Astrocyte (in vitro differentiated cells and primary cell): ENCODE measurements around the gene RNU2-1. TPM values are rescaled to one million over a fixed set of nuclear protein-coding genes. Genes with fewer than 3 reads are reported as not detected.
"Not testable (repeated sequence)": the region's sequence is repeated elsewhere in the genome, so short reads cannot be mapped to it uniquely, and the experiment has no call there.

Source experiments
- DNase-seq: peaks from one replicate; pipeline ENCODE4 v3.0.0-alpha.2; 2010; ENCODE audit warnings: low read depth
- FAIRE-seq: peaks from 2 replicates; lab custom pipeline; 2011; peaks lifted over from hg19 to GRCh38; lab: Jason Lieb, UNC
- H2AFZ ChIP-seq: 2 replicates; pipeline ENCODE4 v1.6.0; 2012; ENCODE audit warnings: low read depth, low read length, inconsistent platforms
- H3K27ac ChIP-seq: 2 replicates; pipeline ENCODE4 v1.5.1; 2011; ENCODE audit warnings: low read depth, low read length, inconsistent platforms
- H3K27me3 ChIP-seq: 2 replicates; pipeline ENCODE4 v1.6.0; 2011; ENCODE audit warnings: low read length, inconsistent platforms; ENCODE audit not compliant: insufficient read depth
- H3K36me3 ChIP-seq: 2 replicates; pipeline ENCODE4 v1.5.1; 2011; ENCODE audit warnings: low read length, inconsistent platforms; ENCODE audit not compliant: insufficient read depth
- H3K4me1 ChIP-seq: 2 replicates; pipeline ENCODE4 v1.5.1; 2011; ENCODE audit warnings: low read length, inconsistent platforms; ENCODE audit not compliant: insufficient read depth
- H3K4me2 ChIP-seq: 2 replicates; pipeline ENCODE4 v1.6.0; 2012; ENCODE audit warnings: low read length, inconsistent platforms
- H3K4me3 ChIP-seq: 2 replicates; pipeline ENCODE4 v1.5.1; 2011; ENCODE audit warnings: low read depth, mild to moderate bottlenecking, low read length, inconsistent platforms; ENCODE audit not compliant: insufficient read depth
- H3K79me2 ChIP-seq: 2 replicates; pipeline ENCODE4 v1.6.0; 2012; ENCODE audit warnings: mild to moderate bottlenecking, low read length, inconsistent platforms; ENCODE audit not compliant: insufficient read depth
- H3K9ac ChIP-seq: 2 replicates; pipeline ENCODE4 v1.6.0; 2012; ENCODE audit warnings: mild to moderate bottlenecking, low read length, inconsistent platforms
- H3K9me3 ChIP-seq: 2 replicates; pipeline ENCODE4 v1.5.1; 2012; ENCODE audit warnings: low read depth, mild to moderate bottlenecking, low read length, inconsistent platforms; ENCODE audit not compliant: insufficient read depth
- H4K20me1 ChIP-seq: 2 replicates; pipeline ENCODE4 v1.6.0; 2012; ENCODE audit warnings: low read length, inconsistent platforms; ENCODE audit not compliant: insufficient read depth
- H3K27ac Mint-ChIP-seq: one replicate; pipeline ENCODE4 v1.8.0; 2021; ENCODE audit warnings: mild to moderate bottlenecking, mixed read lengths; ENCODE audit not compliant: unreplicated experiment
- H3K27me3 Mint-ChIP-seq: one replicate; pipeline ENCODE4 v1.8.0; 2021; ENCODE audit warnings: low read depth, mixed read lengths; ENCODE audit not compliant: unreplicated experiment
- H3K36me3 Mint-ChIP-seq: one replicate; pipeline ENCODE4 v1.8.0; 2021; ENCODE audit warnings: low read depth, mixed read lengths; ENCODE audit not compliant: unreplicated experiment
- H3K4me1 Mint-ChIP-seq: one replicate; pipeline ENCODE4 v1.8.0; 2021; ENCODE audit warnings: low read depth, mixed read lengths; ENCODE audit not compliant: unreplicated experiment
- H3K4me3 Mint-ChIP-seq: one replicate; pipeline ENCODE4 v1.8.0; 2021; ENCODE audit warnings: mild to moderate bottlenecking, moderate library complexity, mixed read lengths; ENCODE audit not compliant: unreplicated experiment
- H3K9me3 Mint-ChIP-seq: one replicate; pipeline ENCODE4 v1.8.0; 2021; ENCODE audit warnings: mild to moderate bottlenecking, mixed read lengths; ENCODE audit not compliant: unreplicated experiment
- EZH2 ChIP-seq: IDR thresholded peaks from 2 replicates; pipeline ENCODE4 v1.6.1; 2012; ENCODE audit warnings: mild to moderate bottlenecking, low read length, inconsistent platforms; ENCODE audit not compliant: insufficient read depth
- total RNA-seq: library from RNA; stranded (reverse); gene quantifications from 2 replicates; pipeline ENCODE4 v1.2.1, GENCODE V29; 2021
- TF ChIP-seq, protein P1 (sequence below): IDR thresholded peaks from 2 replicates; pipeline ENCODE4 v1.5.1; 2011; ENCODE audit warnings: low read depth, mild to moderate bottlenecking, inconsistent platforms, low read length, moderate library complexity; ENCODE audit not compliant: insufficient read depth

The RNU2-1 gene
- total RNA-seq, 1 donor from 2014 or later, result 4,186 TPM

DNA sequence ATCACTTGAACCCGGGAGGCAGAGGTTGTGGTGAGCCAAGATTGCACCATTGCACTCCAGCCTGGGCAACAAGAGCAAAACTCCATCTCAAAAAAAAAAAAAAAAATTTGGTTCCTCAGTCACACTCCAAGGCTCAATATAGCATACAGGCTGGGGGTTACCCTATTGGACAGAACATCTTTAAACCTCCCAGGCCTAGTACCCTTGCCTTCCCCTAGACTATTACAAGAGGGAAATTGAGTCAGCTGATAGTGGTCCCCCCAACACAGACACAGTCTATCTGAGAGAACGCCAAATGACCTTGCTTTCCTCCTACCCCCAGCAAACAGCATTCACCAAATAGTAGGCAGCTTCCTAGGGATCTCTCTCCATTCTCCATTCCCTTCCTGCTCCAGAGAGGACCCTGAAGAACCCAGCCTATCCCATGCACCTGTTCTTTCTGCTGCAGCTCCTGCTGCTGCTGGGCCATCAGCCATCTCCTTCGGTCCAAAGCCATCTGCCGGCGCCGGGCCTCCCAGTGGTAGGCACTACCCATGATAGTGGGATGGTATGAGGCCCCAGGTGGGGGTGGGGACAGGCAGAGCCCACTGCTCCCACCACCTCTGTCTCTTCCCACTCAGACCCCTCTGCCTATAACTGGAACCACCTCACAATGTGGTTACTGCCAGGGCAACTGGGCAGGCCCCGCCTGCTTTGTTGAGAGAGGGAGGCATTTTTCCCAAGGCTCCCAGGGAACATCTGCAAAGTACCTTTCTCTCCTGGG is 5.6 kb downstream of the RNU2-1 start, which contains the start of gene CCDC200:
Gene CCDC200 (minus strand): TSS at position 604 of the 763 bp plus-strand sequence. CDS start 69 bp downstream, at position 535.
- H3K27ac Mint-ChIP-seq, H3K36me3 ChIP-seq, H3K4me1 Mint-ChIP-seq, H3K27me3 Mint-ChIP-seq, H3K4me3 Mint-ChIP-seq, H3K9me3 Mint-ChIP-seq, H3K79me2 ChIP-seq, DNase-seq, H4K20me1 ChIP-seq, H3K27me3 ChIP-seq, H3K4me3 ChIP-seq, FAIRE-seq, H2AFZ ChIP-seq, H3K36me3 Mint-ChIP-seq, H3K4me1 ChIP-seq, H3K9ac ChIP-seq, H3K4me2 ChIP-seq, H3K27ac ChIP-seq, H3K9me3 ChIP-seq: not testable (repeated sequence)

DNA sequence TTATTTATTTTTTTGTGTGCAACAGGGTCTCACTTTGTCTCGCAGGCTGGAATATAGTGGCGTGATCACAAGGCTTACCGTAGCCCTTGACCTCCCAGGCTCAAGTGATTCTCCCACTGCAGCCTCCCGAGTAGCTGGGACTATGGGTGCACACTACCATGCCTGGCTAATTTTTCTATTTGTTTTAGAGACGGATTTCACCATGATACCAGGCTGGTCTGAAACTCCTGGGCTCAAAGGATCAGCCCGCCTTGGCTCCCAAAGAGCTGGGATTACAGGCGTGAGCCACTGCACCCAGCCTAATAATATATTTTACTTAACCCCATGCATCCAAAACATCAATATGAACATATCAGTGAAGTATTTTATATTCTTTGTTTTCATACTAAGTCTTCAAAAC is 7.4 kb downstream of the RNU2-1 start:
- no peaks in the 10 kb centered on the region for H3K4me1 Mint-ChIP-seq
- Histone ChIP-seq H3K36me3 (no peaks in the 10 kb centered on the region), H4K20me1 (peaks cover 7% of the 10 kb centered on the region), H2AFZ (no peak overlapping the region), H3K27me3 (no peaks in the 10 kb centered on the region), H3K4me1 (no peaks in the 10 kb centered on the region), H3K9me3 (no peaks in the 10 kb centered on the region), H3K4me3 (no peak overlapping the region), H3K9ac (no peak overlapping the region), H3K4me2 (no peak overlapping the region), H3K79me2 (no peaks in the 10 kb centered on the region), H3K27ac (no peak overlapping the region)
- no peak overlapping the region for H3K27ac Mint-ChIP-seq
- H3K4me3 Mint-ChIP-seq, result no peak overlapping the region
- FAIRE-seq (no peak), DNase-seq (no peak)
- H3K27me3 Mint-ChIP-seq, result no peaks in the 10 kb centered on the region
- H3K9me3 Mint-ChIP-seq, result no peaks in the 10 kb centered on the region
- H3K36me3 Mint-ChIP-seq, result peaks cover 7% of the 10 kb centered on the region
- TF ChIP-seq EZH2, result no peak

DNA sequence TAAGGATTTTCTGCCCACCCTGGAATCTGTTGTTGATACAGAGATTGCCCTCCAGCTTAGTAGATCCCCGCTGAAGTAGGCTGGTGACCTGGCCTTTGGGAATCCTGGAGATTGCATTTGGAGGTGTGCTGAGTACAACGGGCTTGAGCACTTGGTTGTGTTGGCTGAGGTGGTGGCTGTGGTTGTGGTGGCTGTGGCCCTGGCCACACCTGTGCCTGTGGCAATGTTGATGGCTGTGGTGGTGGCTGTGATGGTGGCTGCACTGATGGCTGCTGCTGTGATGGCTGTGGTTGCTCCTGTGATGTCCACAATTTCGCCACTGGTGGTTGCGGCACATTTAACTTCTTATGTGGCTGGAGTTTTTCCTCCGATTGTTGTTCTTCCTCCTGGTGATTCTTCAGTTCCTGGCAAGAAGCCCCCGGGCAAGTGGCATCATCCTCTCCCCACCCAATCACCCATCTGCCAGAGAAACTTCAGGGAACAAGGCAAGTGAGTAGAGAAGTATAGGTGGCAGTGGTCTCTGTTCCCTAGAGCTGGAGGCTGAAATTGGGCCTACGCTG is 9.6 kb downstream of the RNU2-1 start:
- Mint-ChIP-seq H3K9me3 (no peaks in the 10 kb centered on the region), H3K4me3 (no peak overlapping the region), H3K27me3 (no peaks in the 10 kb centered on the region), H3K36me3 (peaks cover 11% of the 10 kb centered on the region), H3K4me1 (no peaks in the 10 kb centered on the region), H3K27ac (no peak overlapping the region)
- Histone ChIP-seq H2AFZ (no peak overlapping the region), H3K36me3 (no peaks in the 10 kb centered on the region), H3K9ac (no peak overlapping the region), H3K9me3 (no peaks in the 10 kb centered on the region), H3K4me1 (no peaks in the 10 kb centered on the region), H3K4me3 (no peak overlapping the region), H3K27ac (no peak overlapping the region), H3K4me2 (no peak overlapping the region), H4K20me1 (peaks cover 7% of the 10 kb centered on the region), H3K27me3 (no peaks in the 10 kb centered on the region), H3K79me2 (no peaks in the 10 kb centered on the region)
- DNase-seq, result no peak
- no peak for FAIRE-seq
- TF ChIP-seq EZH2, result no peak
- TF ChIP-seq, protein P1, sequence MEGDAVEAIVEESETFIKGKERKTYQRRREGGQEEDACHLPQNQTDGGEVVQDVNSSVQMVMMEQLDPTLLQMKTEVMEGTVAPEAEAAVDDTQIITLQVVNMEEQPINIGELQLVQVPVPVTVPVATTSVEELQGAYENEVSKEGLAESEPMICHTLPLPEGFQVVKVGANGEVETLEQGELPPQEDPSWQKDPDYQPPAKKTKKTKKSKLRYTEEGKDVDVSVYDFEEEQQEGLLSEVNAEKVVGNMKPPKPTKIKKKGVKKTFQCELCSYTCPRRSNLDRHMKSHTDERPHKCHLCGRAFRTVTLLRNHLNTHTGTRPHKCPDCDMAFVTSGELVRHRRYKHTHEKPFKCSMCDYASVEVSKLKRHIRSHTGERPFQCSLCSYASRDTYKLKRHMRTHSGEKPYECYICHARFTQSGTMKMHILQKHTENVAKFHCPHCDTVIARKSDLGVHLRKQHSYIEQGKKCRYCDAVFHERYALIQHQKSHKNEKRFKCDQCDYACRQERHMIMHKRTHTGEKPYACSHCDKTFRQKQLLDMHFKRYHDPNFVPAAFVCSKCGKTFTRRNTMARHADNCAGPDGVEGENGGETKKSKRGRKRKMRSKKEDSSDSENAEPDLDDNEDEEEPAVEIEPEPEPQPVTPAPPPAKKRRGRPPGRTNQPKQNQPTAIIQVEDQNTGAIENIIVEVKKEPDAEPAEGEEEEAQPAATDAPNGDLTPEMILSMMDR, result no peak
